ENCODE measurements around the gene ARL13A. TPM values are rescaled to one million over a fixed set of nuclear protein-coding genes. Genes with fewer than 3 reads are reported as not detected.
"Not testable (repeated sequence)": the region's sequence is repeated elsewhere in the genome, so short reads cannot be mapped to it uniquely, and the experiment has no call there.

The ARL13A gene
- total RNA-seq, 1 donor from 2014 or later, result not detected

DNA sequence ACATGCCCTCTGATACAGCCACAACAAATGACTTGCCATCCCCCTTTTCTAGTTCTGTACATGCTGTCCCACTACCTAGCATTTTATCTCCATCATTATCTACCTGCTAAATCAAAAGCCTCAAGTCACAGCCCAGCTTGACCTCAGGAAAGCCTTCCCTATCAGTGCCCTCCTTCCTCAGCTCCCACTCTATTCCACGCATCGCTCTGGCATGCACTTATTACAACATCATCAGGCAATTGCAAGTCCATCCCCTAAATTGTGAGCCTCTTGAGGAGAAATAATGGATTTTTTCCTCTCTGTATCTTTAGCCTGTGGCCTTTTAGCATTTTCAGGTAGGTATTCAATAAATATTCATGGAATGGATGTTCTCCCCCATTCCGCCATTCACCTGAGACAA lies 5.7 kb downstream of the ARL13A start:
- no peak for TF ChIP-seq POLR2A (IDR thresholded peaks at IDR 0.05)
- TF ChIP-seq CTCF (IDR thresholded peaks at IDR 0.05), result no peak
- no peak for TF ChIP-seq POLR2AphosphoS5 (IDR thresholded peaks at IDR 0.05; ENCODE audit: insufficient read depth in 1 of 2, low read depth in 1 of 2)
- no peaks in the 10 kb centered on the region for H3K36me3 ChIP-seq
- H3K4me3 ChIP-seq, result no peak overlapping the region
- no peaks in the 10 kb centered on the region for H3K27me3 ChIP-seq
- H3K9me3 ChIP-seq, result no peaks in the 10 kb centered on the region
- H3K4me1 ChIP-seq, result no peaks in the 10 kb centered on the region
- no peak overlapping the region for H3K27ac ChIP-seq
- no peak for DNase-seq (ENCODE audit: extremely low spot score in 2 of 2)
- intact Hi-C loops (cut with DNase I), result no loop called here

DNA sequence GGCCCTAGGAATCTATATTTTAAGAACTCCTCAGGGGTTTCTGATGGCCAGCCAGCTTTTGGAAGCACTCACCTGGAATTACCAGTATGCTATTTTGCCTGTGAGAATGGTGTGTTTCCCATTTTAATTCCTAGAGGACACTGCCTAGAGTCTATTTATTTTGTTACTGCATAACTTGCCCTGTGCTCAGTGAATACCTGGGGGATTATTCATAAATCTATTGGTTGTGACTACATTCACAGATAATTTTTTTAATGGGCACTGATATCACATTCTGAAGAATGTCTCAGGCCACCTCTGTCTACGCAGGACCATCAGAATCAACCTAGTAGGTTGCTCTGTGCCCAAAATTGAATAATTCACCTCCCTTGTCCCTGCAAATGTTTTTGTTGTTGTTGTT lies 6.7 kb downstream of the ARL13A start:
- DNase-seq (ENCODE audit: extremely low spot score in 2 of 2), result no peak
- H3K4me1 ChIP-seq, result no peaks in the 10 kb centered on the region
- H3K9me3 ChIP-seq, result no peaks in the 10 kb centered on the region
- H3K27ac ChIP-seq, result no peak overlapping the region
- H3K4me3 ChIP-seq, result no peak overlapping the region
- intact Hi-C loops (cut with DNase I), result no loop called here
- no peaks in the 10 kb centered on the region for H3K36me3 ChIP-seq
- no peaks in the 10 kb centered on the region for H3K27me3 ChIP-seq
- TF ChIP-seq CTCF (IDR thresholded peaks at IDR 0.05) (no peak), POLR2AphosphoS5 (IDR thresholded peaks at IDR 0.05; ENCODE audit: insufficient read depth in 1 of 2, low read depth in 1 of 2) (no peak), POLR2A (IDR thresholded peaks at IDR 0.05) (no peak)

DNA sequence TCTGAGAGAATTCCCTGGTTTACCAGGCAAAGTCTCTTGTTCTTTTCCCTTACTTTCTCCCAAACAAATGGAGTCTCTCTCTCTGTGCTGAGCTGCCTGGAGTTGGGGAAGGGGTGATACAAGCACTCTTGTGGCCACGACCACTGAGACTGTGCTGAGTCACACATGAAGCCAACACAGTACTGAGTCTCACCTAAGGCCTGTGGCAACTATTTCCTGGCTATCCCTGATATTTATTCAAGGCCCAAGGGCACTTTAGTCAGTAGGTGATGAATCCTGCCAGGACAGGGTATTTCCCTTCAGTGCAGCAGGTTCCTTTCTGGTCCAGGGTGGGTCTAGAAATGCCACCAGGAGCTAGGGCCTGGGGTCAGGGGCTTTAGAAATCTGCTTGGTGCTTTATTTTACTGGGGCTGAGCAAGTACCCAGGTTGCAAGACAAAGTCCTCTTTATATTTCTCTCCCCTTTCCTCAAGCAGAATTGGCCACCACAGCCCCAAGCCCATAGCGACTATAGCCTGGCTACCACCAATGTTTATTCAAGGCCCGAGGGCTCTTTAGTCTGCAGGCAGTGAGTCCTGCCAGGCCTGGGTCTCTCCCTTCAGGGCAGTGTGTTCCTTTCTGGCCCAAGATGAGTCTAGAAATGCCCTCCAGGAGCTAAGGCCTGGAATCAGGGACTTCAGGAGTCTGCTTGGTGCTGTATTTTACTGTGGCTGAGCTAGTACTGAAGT lies 10.5 kb downstream of the ARL13A start:
- intact Hi-C loops (cut with DNase I), result no loop called here
- H3K36me3 ChIP-seq, result no peaks in the 10 kb centered on the region
- H3K9me3 ChIP-seq, result no peaks in the 10 kb centered on the region
- no peak overlapping the region for H3K4me3 ChIP-seq
- no peak for DNase-seq (ENCODE audit: extremely low spot score in 2 of 2)
- no peaks in the 10 kb centered on the region for H3K27me3 ChIP-seq
- no peak overlapping the region for H3K27ac ChIP-seq
- H3K4me1 ChIP-seq, result no peaks in the 10 kb centered on the region
- no peak for TF ChIP-seq POLR2A (IDR thresholded peaks at IDR 0.05)
- TF ChIP-seq POLR2AphosphoS5 (IDR thresholded peaks at IDR 0.05; ENCODE audit: insufficient read depth in 1 of 2, low read depth in 1 of 2), result no peak
- no peak for TF ChIP-seq CTCF (IDR thresholded peaks at IDR 0.05)

- H3K4me1 ChIP-seq, result no peaks in the 10 kb centered on the region
- H3K27ac ChIP-seq, result no peak overlapping the region
- DNase-seq (ENCODE audit: extremely low spot score in 2 of 2), result no peak
- no peaks in the 10 kb centered on the region for H3K9me3 ChIP-seq
- no peaks in the 10 kb centered on the region for H3K36me3 ChIP-seq
- no peak overlapping the region for H3K4me3 ChIP-seq
- TF ChIP-seq POLR2A (IDR thresholded peaks at IDR 0.05), result no peak
- no peak for TF ChIP-seq CTCF (IDR thresholded peaks at IDR 0.05)
- no peak for TF ChIP-seq POLR2AphosphoS5 (IDR thresholded peaks at IDR 0.05; ENCODE audit: insufficient read depth in 1 of 2, low read depth in 1 of 2)
- intact Hi-C loops (cut with DNase I), result no loop called here
- no peaks in the 10 kb centered on the region for H3K27me3 ChIP-seq
These were observed 11.3 kb downstream of the ARL13A start for GRCh38 chrX:100980608-100981497.

DNA sequence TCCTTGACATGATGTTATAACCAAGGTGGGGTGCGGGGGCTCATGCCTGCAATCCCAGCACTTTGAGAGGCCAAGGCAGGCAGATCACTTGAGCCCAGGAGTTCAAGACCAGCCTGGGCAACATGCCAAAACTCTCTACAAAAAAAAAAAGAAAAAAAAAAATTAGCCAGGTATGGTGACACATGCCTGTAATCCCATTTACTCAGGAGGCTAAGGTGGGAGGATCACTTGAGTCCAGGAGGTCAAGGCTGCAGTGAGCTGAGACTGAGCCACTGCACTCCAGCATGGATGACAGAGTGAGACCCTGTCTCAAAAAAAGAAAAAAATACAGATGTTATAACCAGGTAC lies 12.0 kb downstream of the ARL13A start:
- H3K27me3 ChIP-seq; DNase-seq (ENCODE audit: extremely low spot score in 2 of 2); H3K27ac ChIP-seq: not testable (repeated sequence)

More for the DNA sequence above, 12.0 kb downstream of the ARL13A start:
- H3K9me3 ChIP-seq; H3K36me3 ChIP-seq; H3K4me3 ChIP-seq; intact Hi-C loops (cut with DNase I); H3K4me1 ChIP-seq: not testable (repeated sequence)
